Stimulated activated CD8-positive, alpha-beta memory T cell treated with anti-CD3 and anti-CD28 coated beads, Interleukin-15, amount 100 ng/mL, for 1 hour (primary cell): ENCODE measurements around the gene TPRG1.
A peak's percentile ranks its signal among the peaks of the same experiment; 100 is the strongest.

Experiments
- DNase-seq: peaks from one replicate; pipeline ENCODE4 v3.0.0-alpha.2; 2020; ENCODE audit warnings: low read depth

Gene TPRG1

GRCh38 chr3:189355481-189356201 is 183.9 kb downstream of the TPRG1 start:
- peak; percentile 4 for DNase-seq

GRCh38 chr3:189360291-189360690 is 188.5 kb downstream of the TPRG1 start:
- DNase-seq, result no peak

- no peak for DNase-seq
Measured at GRCh38 chr3:189361103-189361835, 189.5 kb downstream of the TPRG1 start.

- DNase-seq, result no peak
Measured at GRCh38 chr3:189363590-189364255, 192.0 kb downstream of the TPRG1 start.

- DNase-seq, result no peak
Measured at GRCh38 chr3:189365609-189366564, 194.1 kb downstream of the TPRG1 start.

GRCh38 chr3:189368384-189368783 is 196.6 kb downstream of the TPRG1 start:
- DNase-seq, result no peak

- DNase-seq, result no peak
Measured at GRCh38 chr3:189369636-189370035, 197.9 kb downstream of the TPRG1 start.

GRCh38 chr3:189372243-189372642 is 200.5 kb downstream of the TPRG1 start:
- no peak for DNase-seq
